HCT116 (cell line): ENCODE data around the gene CHST15. TPM values are rescaled to one million over a fixed set of nuclear protein-coding genes. Genes with fewer than 3 reads are reported as not detected.

Experiments used
- ATAC-seq: fragments of 200-7000 bp; cut with Tn5 transposase; 2 replicates; pipeline ENCODE4 v1.9.1; 2020; ENCODE audit warnings: mild to moderate bottlenecking, moderate library complexity
- BruUV-seq: library from RNA; stranded (reverse); fragments of 400-500 nt; replicated peaks from 2 replicates; lab custom pipeline; 2021; lab: Mats Ljungman, UMichigan
- CTCF ChIA-PET: fragments of 300-600 bp; sonication (Branson Sonifier 250); formaldehyde crosslinking; loops from one replicate; lab custom pipeline; 2021; ENCODE audit warnings: antibody characterized with exemption; lab: Charles Lee
- POLR2A ChIA-PET: fragments of 300-600, 350-600 bp; sonication (Branson Sonifier 250); formaldehyde crosslinking; loops from one replicate; lab custom pipeline; 2021; ENCODE audit warnings: antibody characterized with exemption; lab: Charles Lee
- RAD21 ChIA-PET, 2 experiments: fragments of 300-600 bp; sonication (Branson Sonifier 250); formaldehyde crosslinking; loops; one replicate each; lab custom pipeline; 2023; ENCODE audit warnings: low total read pairs in 2 of 2; ENCODE audit not compliant: uncharacterized antibody in 2 of 2, unreplicated experiment in 2 of 2, low non-redundant PET in 1 of 2; lab: Charles Lee
- DNase-seq: peaks from one replicate; pipeline ENCODE4 v3.0.0-alpha.2; 2010; ENCODE audit warnings: low read depth, low spot score
- H2AFZ ChIP-seq: fragments of 200-600 bp; shearing (Covaris generic), sonication (generic); 2 replicates; pipeline ENCODE4 v1.6.1; 2017; ENCODE audit warnings: low read depth, mixed run types, mixed read lengths, antibody characterized with exemption, low read length; ENCODE audit not compliant: poor library complexity, severe bottlenecking
- H3K27ac ChIP-seq: 2 replicates; pipeline ENCODE4 v1.5.1; 2012; ENCODE audit warnings: low read depth, low read length
- H3K27me3 ChIP-seq: fragments of 200-600 bp; sonication (generic); 2 replicates; pipeline ENCODE4 v1.6.1; 2016; ENCODE audit warnings: mixed run types, low read length, mixed read lengths; ENCODE audit not compliant: insufficient read depth
- H3K36me3 ChIP-seq, 2 experiments: fragments of 200-500 bp in 1 of 2; fragments of 200-600 bp in 1 of 2; sonication (Bioruptor generic) in 1 of 2; sonication (generic) in 1 of 2; 2 replicates each; pipeline versions ENCODE4 v1.5.1 to v1.6.1; 2014 to 2016; ENCODE audit warnings: low read length in 2 of 2, inconsistent platforms in 1 of 2, mixed read lengths in 1 of 2, mixed run types in 1 of 2; ENCODE audit not compliant: insufficient read depth in 2 of 2, control insufficient read depth in 1 of 2
- H3K4me1 ChIP-seq, 2 experiments: fragments of 200-600 bp in 1 of 2; sonication (generic) in 1 of 2; 2 replicates each; pipeline versions ENCODE4 v1.5.1 to v1.6.1; 2012 to 2017; ENCODE audit warnings: low read length in 2 of 2, inconsistent platforms in 1 of 2, mild to moderate bottlenecking in 1 of 2, mixed read lengths in 1 of 2, mixed run types in 1 of 2, moderate library complexity in 1 of 2; ENCODE audit not compliant: insufficient read depth in 2 of 2, control insufficient read depth in 1 of 2
- H3K4me2 ChIP-seq: fragments of 200-600 bp; sonication (generic); 2 replicates; pipeline ENCODE4 v1.6.1; 2017; ENCODE audit warnings: mixed run types, low read length, mixed read lengths
- H3K4me3 ChIP-seq, 2 experiments: fragments of 200-600 bp in 1 of 2; sonication (generic) in 1 of 2; replicated peaks in 1 of 2; 2 replicates each; pipeline ENCODE4 v1.5.1; 2011 to 2016; ENCODE audit warnings: low read length in 2 of 2, control low read depth in 1 of 2, low read depth in 1 of 2, mild to moderate bottlenecking in 1 of 2, mixed read lengths in 1 of 2, mixed run types in 1 of 2
- H3K79me2 ChIP-seq: fragments of 200-600 bp; sonication (generic); 2 replicates; pipeline ENCODE4 v1.6.1; 2017; ENCODE audit warnings: mild to moderate bottlenecking, mixed run types, low read length, moderate library complexity, mixed read lengths; ENCODE audit not compliant: insufficient read depth
- H3K9ac ChIP-seq: fragments of 200-600 bp; sonication (generic); 2 replicates; pipeline ENCODE4 v1.6.1; 2016; ENCODE audit warnings: low read length, mixed read lengths
- H3K9me2 ChIP-seq: fragments of 200-600 bp; sonication (generic), shearing (Covaris generic); 2 replicates; pipeline ENCODE4 v1.6.1; 2017; ENCODE audit warnings: mixed run types, mild to moderate bottlenecking, moderate library complexity; ENCODE audit not compliant: insufficient read depth
- H3K9me3 ChIP-seq, 2 experiments: fragments of 200-500 bp in 1 of 2; fragments of 200-600 bp in 1 of 2; sonication (Bioruptor generic) in 1 of 2; sonication (generic) in 1 of 2; 2 replicates each; pipeline ENCODE4 v1.6.1; 2014 to 2017; ENCODE audit warnings: low read length in 2 of 2, mixed read lengths in 2 of 2, inconsistent platforms in 1 of 2, low read depth in 1 of 2, mild to moderate bottlenecking in 1 of 2, mixed run types in 1 of 2, moderate library complexity in 1 of 2; ENCODE audit not compliant: control insufficient read depth in 1 of 2, insufficient read depth in 1 of 2
- H4K20me1 ChIP-seq: fragments of 200-600 bp; sonication (generic), shearing (Covaris generic); 2 replicates; pipeline ENCODE4 v1.6.1; 2017; ENCODE audit warnings: mixed run types, mild to moderate bottlenecking, moderate library complexity; ENCODE audit not compliant: insufficient read depth
- CBX3 ChIP-seq: IDR thresholded peaks from 2 replicates; pipeline ENCODE4 v1.6.1; 2012; ENCODE audit warnings: low read depth
- CEBPB ChIP-seq: IDR thresholded peaks from 2 replicates; pipeline ENCODE4 v1.6.1; 2012; ENCODE audit warnings: low read depth
- EZH2phosphoT487 ChIP-seq: fragments of 200-600 bp; IDR thresholded peaks from 2 replicates; pipeline ENCODE4 v1.6.1; 2018; ENCODE audit warnings: antibody characterized with exemption, borderline replicate concordance
- FOSL1 ChIP-seq: IDR thresholded peaks from 2 replicates; pipeline ENCODE4 v1.6.1; 2012; ENCODE audit warnings: low read depth
- JUND ChIP-seq: IDR thresholded peaks from 2 replicates; pipeline ENCODE4 v1.6.1; 2012
- SIN3A ChIP-seq: IDR thresholded peaks from 2 replicates; pipeline ENCODE4 v1.6.1; 2012; ENCODE audit warnings: low read depth
- SRF ChIP-seq: IDR thresholded peaks from 2 replicates; pipeline ENCODE4 v1.6.1; 2012; ENCODE audit warnings: low read depth
- TCF7L2 ChIP-seq: IDR thresholded peaks from 2 replicates; pipeline ENCODE4 v1.7.0; 2011; ENCODE audit warnings: borderline replicate concordance, inconsistent platforms; ENCODE audit not compliant: insufficient read depth, insufficient read length; ENCODE audit errors: extremely low read depth
- YY1 ChIP-seq: IDR thresholded peaks from 2 replicates; pipeline ENCODE4 v1.6.1; 2011; ENCODE audit warnings: low read length, low read depth, moderate library complexity, mild to moderate bottlenecking; ENCODE audit not compliant: insufficient replicate concordance; ENCODE audit errors: extremely low read depth
- ZFX ChIP-seq: fragments of 450-650 bp; IDR thresholded peaks from 2 replicates; pipeline ENCODE4 v1.6.1; 2017
- ZNF274 ChIP-seq: fragments of 200-500 bp; sonication (Bioruptor generic); IDR thresholded peaks from 2 replicates; pipeline ENCODE4 v1.6.1; 2014; ENCODE audit warnings: mild to moderate bottlenecking, low read depth, low read length, inconsistent platforms
- intact Hi-C: fragments of 100-400 bp; cut with micrococcal nuclease; formaldehyde crosslinking; loops from 2 replicates; pipeline ENCODE4 v1.10.0; 2022
- total RNA-seq: library from RNA; stranded (reverse); gene quantifications from one replicate; pipeline ENCODE4 v1.2.1, GENCODE V29; 2021; ENCODE audit not compliant: unreplicated experiment
- TF ChIP-seq, protein P1 (sequence below), 3 experiments: fragments of 200-600 bp in 1 of 3; sonication (generic) in 1 of 3; IDR thresholded peaks in 2 of 3; conservative IDR thresholded peaks in 1 of 3; 2 replicates each; pipeline ENCODE4 v1.5.1; 2012 to 2017; ENCODE audit warnings: low read depth in 2 of 3, low read length in 2 of 3, antibody characterized with exemption in 1 of 3, borderline replicate concordance in 1 of 3, control low read depth in 1 of 3, mild to moderate bottlenecking in 1 of 3, mixed read lengths in 1 of 3, mixed run types in 1 of 3, moderate library complexity in 1 of 3; ENCODE audit not compliant: insufficient read depth in 1 of 3
- TF ChIP-seq, protein P2 (sequence below): IDR thresholded peaks from 2 replicates; pipeline ENCODE4 v1.6.1; 2012; ENCODE audit warnings: low read depth
- TF ChIP-seq, protein P3 (sequence below): IDR thresholded peaks from 2 replicates; pipeline ENCODE4 v1.6.1; 2012

Gene CHST15
- total RNA-seq, 1 experiment from 2014 or later, result 47.2 TPM

DNA sequence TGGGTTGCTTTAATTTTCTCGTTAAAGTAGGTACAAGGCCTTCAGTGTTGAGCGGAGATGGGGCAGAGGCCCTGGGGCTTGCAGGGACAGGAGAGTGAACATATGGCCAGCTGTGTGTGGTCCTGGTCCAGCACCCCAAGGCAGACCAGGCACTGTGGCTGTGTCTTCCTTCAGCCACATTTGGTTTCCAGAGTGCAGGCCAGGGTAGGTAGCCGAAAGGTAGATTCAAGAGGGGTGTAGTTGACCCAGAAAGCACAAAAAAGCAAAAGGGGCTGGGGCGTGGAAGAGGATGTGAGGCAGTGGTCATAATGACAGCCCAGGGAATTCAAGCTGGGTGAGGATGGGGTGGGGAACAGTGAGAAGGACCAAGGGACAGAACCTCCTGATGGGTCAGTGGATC, 21.3 kb upstream of the CHST15 start:
- Histone ChIP-seq H3K4me3 (no peak overlapping the region), H3K4me2 (no peak overlapping the region), H3K9me2 (no peaks in the 10 kb centered on the region), H4K20me1 (no peaks in the 10 kb centered on the region), H2AFZ (no peak overlapping the region), H3K36me3 (no peaks in the 10 kb centered on the region), H3K79me2 (no peaks in the 10 kb centered on the region), H3K9me3 (no peaks in the 10 kb centered on the region), H3K27me3 (no peaks in the 10 kb centered on the region), H3K4me1 (no peaks in the 10 kb centered on the region), H3K27ac (no peak overlapping the region), H3K9ac (no peak overlapping the region)
- TF ChIP-seq EZH2phosphoT487 (no peak), ZNF274 (no peak), YY1 (no peak), TCF7L2 (no peak), FOSL1 (no peak), SRF (no peak), CBX3 (no peak), SIN3A (no peak), CEBPB (no peak), ZFX (no peak), JUND (no peak)
- TF ChIP-seq, protein P1, sequence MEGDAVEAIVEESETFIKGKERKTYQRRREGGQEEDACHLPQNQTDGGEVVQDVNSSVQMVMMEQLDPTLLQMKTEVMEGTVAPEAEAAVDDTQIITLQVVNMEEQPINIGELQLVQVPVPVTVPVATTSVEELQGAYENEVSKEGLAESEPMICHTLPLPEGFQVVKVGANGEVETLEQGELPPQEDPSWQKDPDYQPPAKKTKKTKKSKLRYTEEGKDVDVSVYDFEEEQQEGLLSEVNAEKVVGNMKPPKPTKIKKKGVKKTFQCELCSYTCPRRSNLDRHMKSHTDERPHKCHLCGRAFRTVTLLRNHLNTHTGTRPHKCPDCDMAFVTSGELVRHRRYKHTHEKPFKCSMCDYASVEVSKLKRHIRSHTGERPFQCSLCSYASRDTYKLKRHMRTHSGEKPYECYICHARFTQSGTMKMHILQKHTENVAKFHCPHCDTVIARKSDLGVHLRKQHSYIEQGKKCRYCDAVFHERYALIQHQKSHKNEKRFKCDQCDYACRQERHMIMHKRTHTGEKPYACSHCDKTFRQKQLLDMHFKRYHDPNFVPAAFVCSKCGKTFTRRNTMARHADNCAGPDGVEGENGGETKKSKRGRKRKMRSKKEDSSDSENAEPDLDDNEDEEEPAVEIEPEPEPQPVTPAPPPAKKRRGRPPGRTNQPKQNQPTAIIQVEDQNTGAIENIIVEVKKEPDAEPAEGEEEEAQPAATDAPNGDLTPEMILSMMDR (IDR thresholded peaks at IDR 0.05 in 2 of 3, conservative IDR thresholded peaks at IDR 0.05 in 1 of 3; ENCODE audit: borderline replicate concordance in 1 of 3, insufficient read depth in 1 of 3, low read depth in 2 of 3, low read length in 2 of 3), result no peak
- TF ChIP-seq, protein P2, sequence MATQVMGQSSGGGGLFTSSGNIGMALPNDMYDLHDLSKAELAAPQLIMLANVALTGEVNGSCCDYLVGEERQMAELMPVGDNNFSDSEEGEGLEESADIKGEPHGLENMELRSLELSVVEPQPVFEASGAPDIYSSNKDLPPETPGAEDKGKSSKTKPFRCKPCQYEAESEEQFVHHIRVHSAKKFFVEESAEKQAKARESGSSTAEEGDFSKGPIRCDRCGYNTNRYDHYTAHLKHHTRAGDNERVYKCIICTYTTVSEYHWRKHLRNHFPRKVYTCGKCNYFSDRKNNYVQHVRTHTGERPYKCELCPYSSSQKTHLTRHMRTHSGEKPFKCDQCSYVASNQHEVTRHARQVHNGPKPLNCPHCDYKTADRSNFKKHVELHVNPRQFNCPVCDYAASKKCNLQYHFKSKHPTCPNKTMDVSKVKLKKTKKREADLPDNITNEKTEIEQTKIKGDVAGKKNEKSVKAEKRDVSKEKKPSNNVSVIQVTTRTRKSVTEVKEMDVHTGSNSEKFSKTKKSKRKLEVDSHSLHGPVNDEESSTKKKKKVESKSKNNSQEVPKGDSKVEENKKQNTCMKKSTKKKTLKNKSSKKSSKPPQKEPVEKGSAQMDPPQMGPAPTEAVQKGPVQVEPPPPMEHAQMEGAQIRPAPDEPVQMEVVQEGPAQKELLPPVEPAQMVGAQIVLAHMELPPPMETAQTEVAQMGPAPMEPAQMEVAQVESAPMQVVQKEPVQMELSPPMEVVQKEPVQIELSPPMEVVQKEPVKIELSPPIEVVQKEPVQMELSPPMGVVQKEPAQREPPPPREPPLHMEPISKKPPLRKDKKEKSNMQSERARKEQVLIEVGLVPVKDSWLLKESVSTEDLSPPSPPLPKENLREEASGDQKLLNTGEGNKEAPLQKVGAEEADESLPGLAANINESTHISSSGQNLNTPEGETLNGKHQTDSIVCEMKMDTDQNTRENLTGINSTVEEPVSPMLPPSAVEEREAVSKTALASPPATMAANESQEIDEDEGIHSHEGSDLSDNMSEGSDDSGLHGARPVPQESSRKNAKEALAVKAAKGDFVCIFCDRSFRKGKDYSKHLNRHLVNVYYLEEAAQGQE, result no peak
- TF ChIP-seq, protein P3, sequence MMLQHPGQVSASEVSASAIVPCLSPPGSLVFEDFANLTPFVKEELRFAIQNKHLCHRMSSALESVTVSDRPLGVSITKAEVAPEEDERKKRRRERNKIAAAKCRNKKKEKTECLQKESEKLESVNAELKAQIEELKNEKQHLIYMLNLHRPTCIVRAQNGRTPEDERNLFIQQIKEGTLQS, result no peak
- RAD21 ChIA-PET, result no interaction called here
- intact Hi-C loops, result no loop called here
- no TSS peak for BruUV-seq
- DNase-seq (no peak), ATAC-seq (no peak)
- POLR2A ChIA-PET, result no interaction called here
- CTCF ChIA-PET, result no interaction called here
